SK-N-SH treated with all-trans-retinoic acid at 6 μM for 48 hours (cell line): ENCODE measurements around the gene KIAA1217.

ENCODE experiments used
- ARNTL ChIP-seq: fragments of 450-650 bp; formaldehyde crosslinking; IDR thresholded peaks from 2 replicates; pipeline ENCODE4 v1.5.0; 2020; ENCODE audit warnings: low read depth, mild to moderate bottlenecking, moderate library complexity, borderline replicate concordance
- CREB5 ChIP-seq: fragments of 250-450 bp; sonication (Bioruptor Pico); IDR thresholded peaks from 2 replicates; pipeline ENCODE4 v1.5.1; 2020; ENCODE audit warnings: low read depth, mild to moderate bottlenecking, moderate library complexity
- CSDC2 ChIP-seq: fragments of 250-450 bp; sonication (Bioruptor Pico); IDR thresholded peaks from 2 replicates; pipeline ENCODE4 v1.5.0; 2020; ENCODE audit warnings: mild to moderate bottlenecking, moderate library complexity
- GLIS3 ChIP-seq: fragments of 250-450 bp; sonication (Bioruptor Pico); IDR thresholded peaks from 2 replicates; pipeline ENCODE4 v1.5.0; 2020; ENCODE audit warnings: mild to moderate bottlenecking, moderate library complexity
- ISL1 ChIP-seq: fragments of 250-450 bp; sonication (Bioruptor Pico); IDR thresholded peaks from 2 replicates; pipeline ENCODE4 v2.1.2; 2022; ENCODE audit warnings: mild to moderate bottlenecking, moderate library complexity
- OSR1 ChIP-seq: fragments of 250-450 bp; sonication (Bioruptor Pico); IDR thresholded peaks from 2 replicates; pipeline ENCODE4 v1.8.0; 2022; ENCODE audit warnings: moderate library complexity, mild to moderate bottlenecking, inconsistent platforms
- PATZ1 ChIP-seq: fragments of 250-450 bp; sonication (Bioruptor Pico); IDR thresholded peaks from 2 replicates; pipeline ENCODE4 v1.8.0; 2020; ENCODE audit warnings: mild to moderate bottlenecking, moderate library complexity, borderline replicate concordance
- PPARA ChIP-seq: fragments of 250-450 bp; sonication (Bioruptor Pico); IDR thresholded peaks from 2 replicates; pipeline ENCODE4 v1.5.0; 2020; ENCODE audit warnings: mild to moderate bottlenecking, borderline replicate concordance
- RARB ChIP-seq: fragments of 250-450 bp; sonication (Bioruptor Pico); IDR thresholded peaks from 2 replicates; pipeline ENCODE4 v1.8.0; 2021; ENCODE audit warnings: mild to moderate bottlenecking, moderate library complexity
- ZC3H10 ChIP-seq: fragments of 250-450 bp; sonication (Bioruptor Pico); IDR thresholded peaks from 2 replicates; pipeline ENCODE4 v1.5.1; 2021; ENCODE audit warnings: mild to moderate bottlenecking, moderate library complexity
- ZFP3 ChIP-seq: fragments of 250-450 bp; sonication (Bioruptor Pico); IDR thresholded peaks from 2 replicates; pipeline ENCODE4 v1.5.0; 2020; ENCODE audit warnings: mild to moderate bottlenecking, moderate library complexity
- ZNF70 ChIP-seq: fragments of 450-650 bp; formaldehyde crosslinking; IDR thresholded peaks from 2 replicates; pipeline ENCODE4 v1.5.0; 2020; ENCODE audit warnings: mild to moderate bottlenecking, moderate library complexity
- ZNF8 ChIP-seq: fragments of 450-650 bp; formaldehyde crosslinking; IDR thresholded peaks from 2 replicates; pipeline ENCODE4 v1.5.0; 2020; ENCODE audit warnings: mild to moderate bottlenecking, moderate library complexity

GRCh38 chr10:24448351-24448999 lies 239.5 kb downstream of the KIAA1217 start:
- no peak for TF ChIP-seq ZNF8 (CRISPR knock-in tag)
- TF ChIP-seq ARNTL (CRISPR knock-in tag) = no peak
- TF ChIP-seq ZFP3 = no peak
- TF ChIP-seq CREB5 (CRISPR knock-in tag) = no peak
- no peak for TF ChIP-seq PATZ1
- TF ChIP-seq PPARA = no peak
- TF ChIP-seq ZNF70 = no peak
- TF ChIP-seq RARB (CRISPR knock-in tag) = no peak
- no peak for TF ChIP-seq ISL1 (CRISPR knock-in tag)
- no peak for TF ChIP-seq OSR1
- no peak for TF ChIP-seq ZC3H10 (CRISPR knock-in tag)
- no peak for TF ChIP-seq CSDC2 (CRISPR knock-in tag)
- no peak for TF ChIP-seq GLIS3 (CRISPR knock-in tag)
